ENCODE results near the gene SYNE2. TPM values are rescaled to one million over a fixed set of nuclear protein-coding genes. Genes with fewer than 3 reads are reported as not detected.

SYNE2 gene
- total RNA-seq, 1 experiment from 2014 or later = 67.4 TPM

DNA sequence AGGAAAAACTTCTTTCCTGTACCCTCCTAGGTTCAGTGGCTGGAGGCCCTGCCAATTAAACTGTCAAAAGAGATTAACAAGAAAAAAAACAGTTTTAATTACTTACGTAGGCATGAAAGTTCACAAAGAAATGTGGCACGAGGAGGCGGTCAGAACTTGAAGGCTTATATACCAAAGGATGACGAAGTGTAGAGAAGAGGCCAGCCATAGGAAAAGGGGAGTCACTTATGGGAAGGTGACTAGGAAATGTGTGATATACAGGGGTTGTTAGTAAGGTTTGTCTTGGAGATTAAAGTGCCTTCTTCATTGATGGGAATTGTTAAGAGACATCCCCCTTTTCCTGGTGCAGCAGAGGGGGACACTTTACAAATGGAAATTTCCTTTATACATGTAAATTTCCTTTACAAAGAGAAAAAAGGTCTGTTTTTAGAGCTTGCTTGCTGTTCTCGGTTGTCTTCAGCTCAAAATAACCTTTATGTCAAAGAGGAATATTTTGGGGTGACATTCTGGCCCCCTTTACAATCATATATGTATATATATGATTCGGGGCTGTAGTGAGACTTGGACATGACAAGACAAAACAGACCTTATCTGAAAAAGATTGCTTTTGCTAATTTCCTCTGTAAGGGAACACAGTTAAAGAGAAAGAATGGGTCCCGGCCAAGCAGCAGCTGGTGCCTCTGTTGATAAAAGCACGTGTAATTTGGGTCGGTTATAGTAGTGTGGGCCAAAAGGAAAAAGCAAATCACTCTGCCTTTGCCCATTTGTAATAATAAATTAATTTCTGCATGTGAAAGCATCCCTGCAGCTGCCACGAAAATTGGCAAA lies 38.6 kb downstream of the SYNE2 start:
- POLR2A ChIA-PET = interaction anchor here (0.6 to 3.4 kb wide), 5 partner anchors 16 to 348 kb away, joined by 3 to 25 read pairs (median 6); no protein-coding TSS in a partner anchor
- Mint-ChIP-seq H3K4me1 (ENCODE audit: insufficient read depth, unreplicated experiment) (peaks cover 22% of the 10 kb centered on the region), H3K27ac (ENCODE audit: low read depth, unreplicated experiment) (peak overlapping the region; percentile 70), H3K27me3 (ENCODE audit: insufficient read depth, unreplicated experiment) (no peaks in the 10 kb centered on the region), H3K4me3 (ENCODE audit: unreplicated experiment) (no peak overlapping the region), H3K9me3 (ENCODE audit: unreplicated experiment) (no peaks in the 10 kb centered on the region), H3K36me3 (ENCODE audit: insufficient read depth, unreplicated experiment) (no peaks in the 10 kb centered on the region)
- TF ChIP-seq, protein P1, sequence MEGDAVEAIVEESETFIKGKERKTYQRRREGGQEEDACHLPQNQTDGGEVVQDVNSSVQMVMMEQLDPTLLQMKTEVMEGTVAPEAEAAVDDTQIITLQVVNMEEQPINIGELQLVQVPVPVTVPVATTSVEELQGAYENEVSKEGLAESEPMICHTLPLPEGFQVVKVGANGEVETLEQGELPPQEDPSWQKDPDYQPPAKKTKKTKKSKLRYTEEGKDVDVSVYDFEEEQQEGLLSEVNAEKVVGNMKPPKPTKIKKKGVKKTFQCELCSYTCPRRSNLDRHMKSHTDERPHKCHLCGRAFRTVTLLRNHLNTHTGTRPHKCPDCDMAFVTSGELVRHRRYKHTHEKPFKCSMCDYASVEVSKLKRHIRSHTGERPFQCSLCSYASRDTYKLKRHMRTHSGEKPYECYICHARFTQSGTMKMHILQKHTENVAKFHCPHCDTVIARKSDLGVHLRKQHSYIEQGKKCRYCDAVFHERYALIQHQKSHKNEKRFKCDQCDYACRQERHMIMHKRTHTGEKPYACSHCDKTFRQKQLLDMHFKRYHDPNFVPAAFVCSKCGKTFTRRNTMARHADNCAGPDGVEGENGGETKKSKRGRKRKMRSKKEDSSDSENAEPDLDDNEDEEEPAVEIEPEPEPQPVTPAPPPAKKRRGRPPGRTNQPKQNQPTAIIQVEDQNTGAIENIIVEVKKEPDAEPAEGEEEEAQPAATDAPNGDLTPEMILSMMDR (IDR thresholded peaks at IDR 0.05; ENCODE audit: unreplicated experiment) = no peak
- intact Hi-C loops (cut with micrococcal nuclease) = no loop called here
- no TSS peak for BruUV-seq (replicated peaks)
- CTCF ChIA-PET = interaction anchor here (1.1 kb wide), 1 partner anchor 10 kb away, joined by 3 read pairs; no protein-coding TSS in a partner anchor
- DNase-seq (ENCODE audit: unreplicated experiment) = no peak

DNA sequence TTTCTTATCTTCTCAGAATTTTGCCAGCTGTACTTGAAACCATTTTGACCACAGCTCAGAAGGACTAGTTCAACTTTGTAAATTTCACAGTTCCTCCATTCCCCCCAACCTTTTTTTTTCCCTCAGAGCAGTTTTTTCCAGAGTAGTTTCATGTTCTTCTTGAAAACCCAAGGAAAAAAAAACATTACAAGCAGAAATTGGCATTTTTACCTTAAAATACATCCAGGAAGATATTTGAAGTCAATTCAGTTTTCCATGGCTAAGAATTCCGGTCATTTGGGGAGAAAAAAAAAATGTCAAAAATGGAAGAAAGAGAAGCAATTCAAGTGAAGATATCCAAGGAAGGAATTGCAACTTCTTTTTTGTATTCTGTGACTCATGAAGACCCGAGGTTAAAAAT lies 39.5 kb downstream of the SYNE2 start:
- H3K4me3 Mint-ChIP-seq (ENCODE audit: unreplicated experiment) = no peak overlapping the region
- POLR2A ChIA-PET = interaction anchor here (0.6 to 3.4 kb wide), 4 partner anchors 29 to 349 kb away, joined by 3 to 25 read pairs (median 12); no protein-coding TSS in a partner anchor

DNA sequence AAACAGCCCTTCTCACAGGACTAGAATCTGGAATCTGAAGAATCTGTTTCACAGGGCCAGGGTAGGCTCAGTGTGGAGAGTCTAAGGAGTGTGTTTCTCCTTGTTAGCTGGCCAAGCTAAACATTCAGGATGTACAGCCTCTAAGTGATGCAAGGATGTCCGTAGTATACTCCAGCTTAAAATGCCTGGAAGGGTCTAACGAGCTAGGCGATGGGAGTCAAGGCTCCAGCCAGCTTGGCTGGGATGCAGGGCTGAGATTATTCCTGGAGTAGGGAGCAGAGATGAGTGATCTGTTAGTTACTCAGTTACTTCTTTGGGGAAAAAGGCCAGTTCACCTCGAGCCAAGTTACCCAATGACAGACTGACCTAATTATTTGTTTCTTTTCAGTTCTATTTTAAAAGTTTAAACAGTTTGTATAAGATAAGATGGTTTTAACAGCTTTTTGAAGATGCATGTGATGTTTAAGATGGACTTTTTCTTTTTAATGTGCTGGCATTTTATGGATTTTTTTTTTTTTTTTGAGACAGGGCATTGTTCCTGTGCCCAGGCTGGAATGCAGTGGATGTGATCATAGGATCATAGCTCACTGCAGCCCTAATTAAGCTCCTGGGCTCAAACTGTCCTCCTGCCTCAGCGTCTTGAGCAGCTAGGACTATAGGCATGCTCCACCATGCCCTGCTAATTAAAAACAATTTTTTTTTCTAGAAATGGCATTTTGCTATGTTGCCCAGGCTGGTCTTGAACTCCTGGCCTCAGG lies 41.1 kb downstream of the SYNE2 start:
- Mint-ChIP-seq H3K9me3 (ENCODE audit: unreplicated experiment) (no peaks in the 10 kb centered on the region), H3K4me3 (ENCODE audit: unreplicated experiment) (peak overlapping the region; percentile 50), H3K27ac (ENCODE audit: low read depth, unreplicated experiment) (peak overlapping the region; percentile 71), H3K4me1 (ENCODE audit: insufficient read depth, unreplicated experiment) (peaks cover 35% of the 10 kb centered on the region), H3K27me3 (ENCODE audit: insufficient read depth, unreplicated experiment) (no peaks in the 10 kb centered on the region), H3K36me3 (ENCODE audit: insufficient read depth, unreplicated experiment) (peaks cover 9% of the 10 kb centered on the region)
- ChIA-PET CTCF (interaction anchor here (0.5 to 1.2 kb wide), 5 partner anchors 25 to 450 kb away, joined by 3 to 5 read pairs (median 3); no protein-coding TSS in a partner anchor), POLR2A (interaction anchor here (0.6 to 3.4 kb wide), 15 partner anchors 9 to 224 kb away, joined by 3 to 25 read pairs (median 4); no protein-coding TSS in a partner anchor)
- no TSS peak for BruUV-seq (replicated peaks)
- peak; percentile 92 for DNase-seq (ENCODE audit: unreplicated experiment)
- intact Hi-C loops (cut with micrococcal nuclease) = no loop called here
- TF ChIP-seq, protein P1 (IDR thresholded peaks at IDR 0.05; ENCODE audit: unreplicated experiment) = no peak

More for the DNA sequence above, 39.5 kb downstream of the SYNE2 start:
- no peaks in the 10 kb centered on the region for H3K27me3 Mint-ChIP-seq (ENCODE audit: insufficient read depth, unreplicated experiment)
- CTCF ChIA-PET = no interaction called here
- no peaks in the 10 kb centered on the region for H3K9me3 Mint-ChIP-seq (ENCODE audit: unreplicated experiment)
- peaks cover 29% of the 10 kb centered on the region for H3K4me1 Mint-ChIP-seq (ENCODE audit: insufficient read depth, unreplicated experiment)
- no peak overlapping the region for H3K27ac Mint-ChIP-seq (ENCODE audit: low read depth, unreplicated experiment)
- no peak for DNase-seq (ENCODE audit: unreplicated experiment)
- TF ChIP-seq, protein P1 (IDR thresholded peaks at IDR 0.05; ENCODE audit: unreplicated experiment) = no peak
- H3K36me3 Mint-ChIP-seq (ENCODE audit: insufficient read depth, unreplicated experiment) = peaks cover 3% of the 10 kb centered on the region
- BruUV-seq (replicated peaks) = no TSS peak
- intact Hi-C loops (cut with micrococcal nuclease) = no loop called here

DNA sequence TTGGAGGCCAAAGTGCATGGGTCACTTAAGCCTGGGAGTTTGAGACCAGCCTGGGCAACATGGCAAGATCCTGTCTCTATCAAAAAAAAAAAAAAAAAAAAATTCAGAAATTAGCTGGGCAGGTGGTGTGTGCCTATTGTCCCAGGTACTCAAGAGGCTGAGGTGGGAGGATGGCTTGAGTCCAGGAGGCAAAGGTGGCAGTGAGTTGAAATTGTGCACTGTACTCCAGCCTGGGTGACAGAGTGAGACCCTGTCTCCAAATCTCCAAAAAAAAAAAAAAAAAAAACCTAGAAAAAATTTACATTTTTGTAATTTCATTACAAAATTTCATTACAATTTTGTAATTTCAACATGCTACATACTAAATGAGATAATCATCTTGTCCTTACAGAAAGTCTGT lies 42.7 kb downstream of the SYNE2 start:
- H3K27me3 Mint-ChIP-seq (ENCODE audit: insufficient read depth, unreplicated experiment) = no peaks in the 10 kb centered on the region
- ChIA-PET CTCF (no interaction called here), POLR2A (interaction anchor here (0.6 to 2.8 kb wide), 2 partner anchors 27 to 41 kb away, joined by 3 to 14 read pairs; no protein-coding TSS in a partner anchor)
- no peaks in the 10 kb centered on the region for H3K9me3 Mint-ChIP-seq (ENCODE audit: unreplicated experiment)
- peak overlapping the region; percentile 47 for H3K27ac Mint-ChIP-seq (ENCODE audit: low read depth, unreplicated experiment)
- no peak overlapping the region for H3K4me3 Mint-ChIP-seq (ENCODE audit: unreplicated experiment)
- DNase-seq (ENCODE audit: unreplicated experiment) = no peak
- intact Hi-C loops (cut with micrococcal nuclease) = no loop called here
- H3K4me1 Mint-ChIP-seq (ENCODE audit: insufficient read depth, unreplicated experiment) = peaks cover 37% of the 10 kb centered on the region
- TF ChIP-seq, protein P1 (IDR thresholded peaks at IDR 0.05; ENCODE audit: unreplicated experiment) = no peak
- no TSS peak for BruUV-seq (replicated peaks)
- peaks cover 9% of the 10 kb centered on the region for H3K36me3 Mint-ChIP-seq (ENCODE audit: insufficient read depth, unreplicated experiment)

All from MCF 10A (cell line).